ENCODE results near the gene BMI1.

GRCh38 chr10:22342421-22342820, 21.5 kb downstream of the BMI1 start:
- no peak for TF ChIP-seq MAX (IDR thresholded peaks at IDR 0.05; ENCODE audit: insufficient read depth, insufficient read length)
- no peak for TF ChIP-seq GATA2 (IDR thresholded peaks at IDR 0.05; ENCODE audit: insufficient read depth, insufficient read length, low read depth, low read length)
- no peak for TF ChIP-seq CTCF (IDR thresholded peaks at IDR 0.05; ENCODE audit: extremely low read depth in 1 of 2, insufficient read depth in 1 of 2, low read depth in 1 of 2, low read length in 2 of 2)
- no peak for TF ChIP-seq EZH2 (IDR thresholded peaks at IDR 0.05; ENCODE audit: borderline replicate concordance, low read depth, low read length, severe bottlenecking)
- TF ChIP-seq MYC (IDR thresholded peaks at IDR 0.05; ENCODE audit: low read depth, low read length) = no peak
- no peak for TF ChIP-seq POLR2A (IDR thresholded peaks at IDR 0.05; ENCODE audit: low read depth, low read length)

Data from endothelial cell of umbilical vein (primary cell).